HL-60 (cell line): ENCODE data around the gene SERPINE1.

Experiments used
- CTCF ChIP-seq: IDR thresholded peaks from one replicate; pipeline ENCODE4 v1.5.1; 2011; ENCODE audit warnings: low read length, control low read depth, inconsistent platforms; ENCODE audit not compliant: insufficient read depth
- GABPA ChIP-seq: IDR thresholded peaks from 2 replicates; pipeline ENCODE4 v1.6.1; 2012; ENCODE audit warnings: low read depth
- POLR2AphosphoS5 ChIP-seq: IDR thresholded peaks from 2 replicates; pipeline ENCODE4 v1.6.1; 2012; ENCODE audit warnings: low read depth
- REST ChIP-seq: IDR thresholded peaks from 2 replicates; pipeline ENCODE4 v1.6.1; 2012; ENCODE audit warnings: low read depth; ENCODE audit not compliant: insufficient replicate concordance
- SPI1 ChIP-seq: IDR thresholded peaks from 2 replicates; pipeline ENCODE4 v1.6.1; 2012; ENCODE audit warnings: low read depth, mild to moderate bottlenecking, borderline replicate concordance

DNA sequence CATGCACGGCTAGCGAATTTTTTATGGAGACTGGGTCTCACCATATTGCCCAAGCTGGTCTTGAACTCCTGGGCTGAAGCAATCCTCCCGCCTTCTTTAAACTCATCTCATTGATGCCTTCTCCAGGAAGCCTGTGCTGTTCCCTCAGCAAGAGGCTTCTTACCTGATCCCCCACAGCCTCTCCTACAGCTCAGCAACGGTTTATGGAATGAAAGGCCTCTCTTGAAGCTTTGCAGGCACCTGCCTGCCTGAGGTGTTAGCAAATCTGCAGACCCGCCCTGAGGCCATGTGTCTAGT, 42.1 kb upstream of the SERPINE1 start:
- no peak for TF ChIP-seq CTCF
- TF ChIP-seq POLR2AphosphoS5, result no peak
- no peak for TF ChIP-seq GABPA
- TF ChIP-seq REST, result no peak
- TF ChIP-seq SPI1, result no peak
